K562 (cell line): ENCODE measurements around the gene PUS3. TPM values are rescaled to one million over a fixed set of nuclear protein-coding genes. Genes with fewer than 3 reads are reported as not detected.
A peak's percentile ranks its signal among the peaks of the same experiment; 100 is the strongest.

Experiments used
- CAMTA2 ChIP-seq: fragments of 250-450 bp; sonication (Bioruptor Pico); conservative IDR thresholded peaks from 2 replicates; pipeline ENCODE4 v1.5.1; 2022
- FOXA1 ChIP-seq: fragments of 450-650 bp; IDR thresholded peaks from 2 replicates; pipeline ENCODE4 v1.6.1; 2016; ENCODE audit warnings: mild to moderate bottlenecking, borderline replicate concordance
- FOXM1 ChIP-seq, 2 experiments: fragments of 450-650 bp in 1 of 2; sonication (generic) in 1 of 2; formaldehyde crosslinking in 1 of 2; IDR thresholded peaks; 2 replicates each; pipeline versions ENCODE4 v1.6.1 to v1.9.0; 2017 to 2022; ENCODE audit warnings: low read depth in 2 of 2, mild to moderate bottlenecking in 2 of 2, missing genetic modification reagents in 1 of 2, moderate library complexity in 1 of 2
- NCOA6 ChIP-seq: fragments of 450-650 bp; IDR thresholded peaks from 2 replicates; pipeline ENCODE4 v1.6.1; 2017; ENCODE audit warnings: mild to moderate bottlenecking
- NR2F6 ChIP-seq: fragments of 450-650 bp; formaldehyde crosslinking; IDR thresholded peaks from 2 replicates; pipeline ENCODE4 v1.4.0; 2020; ENCODE audit warnings: mild to moderate bottlenecking
- NUFIP1 ChIP-seq: fragments of 450-650 bp; IDR thresholded peaks from 2 replicates; pipeline ENCODE4 v1.6.1; 2018; ENCODE audit not compliant: partially characterized antibody
- RREB1 ChIP-seq: fragments of 250-450 bp; sonication (Bioruptor Pico); IDR thresholded peaks from 2 replicates; pipeline ENCODE4 v1.4.0; 2020
- ZBTB40 ChIP-seq, 2 experiments: fragments of 450-650 bp in 1 of 2; sonication (generic) in 1 of 2; formaldehyde crosslinking in 1 of 2; IDR thresholded peaks; 2 replicates each; pipeline versions ENCODE4 v1.7.1 to v1.9.0; 2016 to 2022; ENCODE audit warnings: inconsistent platforms in 1 of 2, mild to moderate bottlenecking in 1 of 2, missing genetic modification reagents in 1 of 2
- polyA plus RNA-seq, 8 experiments: library from polyadenylated mRNA; depleted of rRNA in 4 of 8; stranded (reverse) in 5 of 8; unstranded in 3 of 8; fragments of >200 nt; fragmentation: Nextera tagmentation in 2 of 8; fragmentation: Illumina TruSeq in 1 of 8; extraction: Ambion mirVana in 2 of 8; extraction: Trizol in 1 of 8; gene quantifications; 2 replicates each; pipeline versions ENCODE4 v1.2.1 to v1.2.3, GENCODE V29; 2011 to 2014; ENCODE audit warnings: inconsistent platforms in 1 of 8, missing spikeins in 1 of 8
- total RNA-seq, 7 experiments: library from RNA; depleted of rRNA in 6 of 7; stranded (reverse); fragments of >200 nt in 6 of 7; fragmentation: Illumina TruSeq in 2 of 7; extraction: Trizol in 2 of 7; gene quantifications; 2 replicates each; pipeline versions ENCODE4 v1.2.1 to v1.2.3, GENCODE V29; 2011 to 2021; ENCODE audit warnings: low replicate concordance in 1 of 7
- TF ChIP-seq, protein P1 (sequence below): sonication (generic); formaldehyde crosslinking; IDR thresholded peaks from 2 replicates; pipeline ENCODE4 v1.8.1; 2023; ENCODE audit warnings: mild to moderate bottlenecking, missing genetic modification reagents, moderate library complexity

PUS3 gene
- total and polyA plus RNA-seq, 9 of the 15 experiments (the other 6 are each of a cell fraction or from before 2014, with no cell fraction given) = 16.5 to 49.2 (median 35.9) TPM

GRCh38 chr11:125887373-125888324 lies 15.4 kb downstream of the PUS3 start, which contains the start of gene HYLS1 (continued):
- 0 out of 2 replicates have a peak, but pooled peaks have one; percentile 45 for TF ChIP-seq RREB1 (CRISPR knock-in tag)
- no peak for TF ChIP-seq NUFIP1
- TF ChIP-seq CAMTA2 = no peak
- TF ChIP-seq NCOA6 = peak; percentile 64
- TF ChIP-seq, protein P1, sequence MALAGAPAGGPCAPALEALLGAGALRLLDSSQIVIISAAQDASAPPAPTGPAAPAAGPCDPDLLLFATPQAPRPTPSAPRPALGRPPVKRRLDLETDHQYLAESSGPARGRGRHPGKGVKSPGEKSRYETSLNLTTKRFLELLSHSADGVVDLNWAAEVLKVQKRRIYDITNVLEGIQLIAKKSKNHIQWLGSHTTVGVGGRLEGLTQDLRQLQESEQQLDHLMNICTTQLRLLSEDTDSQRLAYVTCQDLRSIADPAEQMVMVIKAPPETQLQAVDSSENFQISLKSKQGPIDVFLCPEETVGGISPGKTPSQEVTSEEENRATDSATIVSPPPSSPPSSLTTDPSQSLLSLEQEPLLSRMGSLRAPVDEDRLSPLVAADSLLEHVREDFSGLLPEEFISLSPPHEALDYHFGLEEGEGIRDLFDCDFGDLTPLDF (CRISPR knock-in tag) = no peak
- no peak for TF ChIP-seq FOXA1
- peak; percentile 98 for TF ChIP-seq FOXM1 (IDR thresholded peaks at IDR 0.05; ENCODE audit: low read depth)
- TF ChIP-seq FOXM1 (CRISPR knock-in tag; IDR thresholded peaks at IDR 0.05; ENCODE audit: low read depth) = 0 out of 2 replicates have a peak, but pooled peaks have one; percentile 39
- TF ChIP-seq NR2F6 = no peak
- peak; percentile 54 for TF ChIP-seq ZBTB40 (IDR thresholded peaks at IDR 0.05)
- no peak for TF ChIP-seq ZBTB40 (CRISPR knock-in tag; IDR thresholded peaks at IDR 0.05)
